ENCODE data around the gene SNAP47. TPM values are rescaled to one million over a fixed set of nuclear protein-coding genes. Genes with fewer than 3 reads are reported as not detected.

SNAP47 gene
- total RNA-seq, 1 donor: 51.4 TPM

DNA sequence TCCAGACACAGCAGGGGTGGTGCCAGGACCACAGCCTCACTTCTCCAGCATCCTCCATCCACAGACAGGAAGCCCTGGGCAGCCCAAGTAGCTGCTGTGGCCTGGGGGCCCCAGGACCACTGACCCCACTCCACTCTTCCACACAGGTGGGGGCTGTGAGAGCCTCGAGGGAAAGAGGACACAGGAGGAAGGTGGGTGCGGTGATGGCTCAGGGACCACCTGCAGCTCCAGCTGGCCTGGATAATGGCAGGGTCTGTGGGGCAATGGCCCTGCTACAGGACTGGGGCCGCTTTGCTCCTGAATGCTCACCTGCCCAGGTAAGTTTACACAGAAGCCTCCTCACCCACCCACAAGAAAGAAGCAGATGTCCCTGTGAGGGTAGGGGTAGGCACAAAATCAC, 61.9 kb downstream of the SNAP47 start:
- no peaks in the 10 kb centered on the region for H3K79me2 ChIP-seq (ENCODE audit: insufficient read depth, low read length)
- no peak overlapping the region for H2AFZ ChIP-seq (ENCODE audit: low read length)
- H3K36me3 ChIP-seq (ENCODE audit: insufficient read depth, low read length): no peaks in the 10 kb centered on the region
- no peak overlapping the region for H3K4me3 ChIP-seq (ENCODE audit: insufficient read depth, low read length)
- no peak overlapping the region for H3K4me2 ChIP-seq (ENCODE audit: insufficient read depth, low read length)
- no peak for DNase-seq (ENCODE audit: insufficient read length, low spot score, missing footprints)
- no peak overlapping the region for H3K27ac ChIP-seq (ENCODE audit: low read depth, low read length)
- peaks cover 16% of the 10 kb centered on the region for H3K4me1 ChIP-seq (ENCODE audit: insufficient read depth, low read length)
- H4K20me1 ChIP-seq (ENCODE audit: insufficient read depth, low read length): no peaks in the 10 kb centered on the region
- TF ChIP-seq, protein P1, sequence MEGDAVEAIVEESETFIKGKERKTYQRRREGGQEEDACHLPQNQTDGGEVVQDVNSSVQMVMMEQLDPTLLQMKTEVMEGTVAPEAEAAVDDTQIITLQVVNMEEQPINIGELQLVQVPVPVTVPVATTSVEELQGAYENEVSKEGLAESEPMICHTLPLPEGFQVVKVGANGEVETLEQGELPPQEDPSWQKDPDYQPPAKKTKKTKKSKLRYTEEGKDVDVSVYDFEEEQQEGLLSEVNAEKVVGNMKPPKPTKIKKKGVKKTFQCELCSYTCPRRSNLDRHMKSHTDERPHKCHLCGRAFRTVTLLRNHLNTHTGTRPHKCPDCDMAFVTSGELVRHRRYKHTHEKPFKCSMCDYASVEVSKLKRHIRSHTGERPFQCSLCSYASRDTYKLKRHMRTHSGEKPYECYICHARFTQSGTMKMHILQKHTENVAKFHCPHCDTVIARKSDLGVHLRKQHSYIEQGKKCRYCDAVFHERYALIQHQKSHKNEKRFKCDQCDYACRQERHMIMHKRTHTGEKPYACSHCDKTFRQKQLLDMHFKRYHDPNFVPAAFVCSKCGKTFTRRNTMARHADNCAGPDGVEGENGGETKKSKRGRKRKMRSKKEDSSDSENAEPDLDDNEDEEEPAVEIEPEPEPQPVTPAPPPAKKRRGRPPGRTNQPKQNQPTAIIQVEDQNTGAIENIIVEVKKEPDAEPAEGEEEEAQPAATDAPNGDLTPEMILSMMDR (IDR thresholded peaks at IDR 0.05; ENCODE audit: extremely low read depth, low read depth, low read length): no peak
- peaks cover 5% of the 10 kb centered on the region for H3K27me3 ChIP-seq (ENCODE audit: insufficient read depth, low read length)
- no peaks in the 10 kb centered on the region for H3K9me3 ChIP-seq (ENCODE audit: low read depth, low read length)

DNA sequence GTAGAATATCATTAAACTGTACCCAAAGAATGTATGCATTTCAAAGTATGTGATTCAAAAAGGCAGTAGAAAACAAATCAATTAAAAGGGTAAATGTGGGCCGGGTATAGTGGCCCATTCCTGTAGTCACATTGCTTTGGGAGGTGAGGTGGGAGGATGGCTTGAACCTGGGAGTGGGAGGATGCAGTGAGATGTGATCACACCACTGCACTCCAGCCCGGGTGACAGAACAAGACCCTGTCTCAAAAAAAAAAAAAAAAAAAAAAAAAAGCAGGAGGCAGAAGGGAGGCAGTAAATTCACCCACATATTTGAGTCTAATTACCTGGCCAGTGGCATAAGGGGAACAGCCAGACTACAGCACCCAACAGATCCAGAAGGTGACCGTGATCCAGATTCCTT, 62.4 kb downstream of the SNAP47 start:
- TF ChIP-seq, protein P1 (IDR thresholded peaks at IDR 0.05; ENCODE audit: extremely low read depth, low read depth, low read length): no peak
- Histone ChIP-seq H3K27me3 (ENCODE audit: insufficient read depth, low read length) (peaks cover 5% of the 10 kb centered on the region), H3K79me2 (ENCODE audit: insufficient read depth, low read length) (no peaks in the 10 kb centered on the region), H3K27ac (ENCODE audit: low read depth, low read length) (no peak overlapping the region), H3K4me2 (ENCODE audit: insufficient read depth, low read length) (no peak overlapping the region), H3K36me3 (ENCODE audit: insufficient read depth, low read length) (no peaks in the 10 kb centered on the region), H3K4me3 (ENCODE audit: insufficient read depth, low read length) (no peak overlapping the region), H3K9me3 (ENCODE audit: low read depth, low read length) (no peaks in the 10 kb centered on the region), H2AFZ (ENCODE audit: low read length) (no peak overlapping the region), H3K4me1 (ENCODE audit: insufficient read depth, low read length) (peaks cover 16% of the 10 kb centered on the region), H4K20me1 (ENCODE audit: insufficient read depth, low read length) (no peaks in the 10 kb centered on the region)
- DNase-seq (ENCODE audit: insufficient read length, low spot score, missing footprints): no peak

DNA sequence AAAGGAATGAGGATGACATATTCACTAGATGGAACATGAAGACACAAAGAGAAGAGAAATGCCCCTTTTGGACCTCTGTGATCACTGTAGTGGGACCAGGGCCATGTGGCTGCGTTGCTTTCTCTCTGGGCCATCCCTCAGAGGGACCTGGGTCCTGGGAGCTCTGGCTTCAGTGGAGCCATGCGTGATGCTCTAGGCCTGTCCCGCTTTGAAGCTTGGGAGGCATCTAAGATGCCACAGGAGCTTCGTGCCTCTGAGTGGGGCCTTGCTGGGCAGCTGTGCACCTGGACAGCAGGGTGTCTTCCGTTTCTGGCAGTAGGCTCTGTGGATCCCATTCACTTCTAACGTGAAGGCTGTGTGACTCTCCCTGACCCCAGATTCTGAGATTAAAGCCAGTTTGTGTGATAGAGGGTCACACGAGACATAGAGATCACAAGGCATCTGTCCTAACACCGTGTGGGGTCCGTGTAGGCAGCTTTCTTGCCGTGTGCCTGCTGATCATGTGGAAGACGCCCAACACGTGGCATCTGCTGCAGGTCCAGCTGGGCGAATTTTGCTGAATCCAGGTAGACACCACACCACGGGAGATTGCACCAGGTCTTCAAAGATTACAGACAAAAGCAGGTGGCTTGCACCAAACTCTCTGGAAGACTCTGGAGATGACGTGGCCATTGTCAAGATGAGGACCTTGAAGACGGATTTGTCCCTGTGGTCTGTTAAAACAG, 63.0 kb downstream of the SNAP47 start:
- Histone ChIP-seq H3K9me3 (ENCODE audit: low read depth, low read length) (no peaks in the 10 kb centered on the region), H3K27me3 (ENCODE audit: insufficient read depth, low read length) (peaks cover 5% of the 10 kb centered on the region), H3K79me2 (ENCODE audit: insufficient read depth, low read length) (no peaks in the 10 kb centered on the region), H4K20me1 (ENCODE audit: insufficient read depth, low read length) (no peaks in the 10 kb centered on the region), H2AFZ (ENCODE audit: low read length) (no peak overlapping the region), H3K27ac (ENCODE audit: low read depth, low read length) (no peak overlapping the region), H3K36me3 (ENCODE audit: insufficient read depth, low read length) (no peaks in the 10 kb centered on the region), H3K4me3 (ENCODE audit: insufficient read depth, low read length) (no peak overlapping the region), H3K4me2 (ENCODE audit: insufficient read depth, low read length) (no peak overlapping the region), H3K4me1 (ENCODE audit: insufficient read depth, low read length) (peaks cover 16% of the 10 kb centered on the region)
- TF ChIP-seq, protein P1 (IDR thresholded peaks at IDR 0.05; ENCODE audit: extremely low read depth, low read depth, low read length): no peak
- no peak for DNase-seq (ENCODE audit: insufficient read length, low spot score, missing footprints)

DNA sequence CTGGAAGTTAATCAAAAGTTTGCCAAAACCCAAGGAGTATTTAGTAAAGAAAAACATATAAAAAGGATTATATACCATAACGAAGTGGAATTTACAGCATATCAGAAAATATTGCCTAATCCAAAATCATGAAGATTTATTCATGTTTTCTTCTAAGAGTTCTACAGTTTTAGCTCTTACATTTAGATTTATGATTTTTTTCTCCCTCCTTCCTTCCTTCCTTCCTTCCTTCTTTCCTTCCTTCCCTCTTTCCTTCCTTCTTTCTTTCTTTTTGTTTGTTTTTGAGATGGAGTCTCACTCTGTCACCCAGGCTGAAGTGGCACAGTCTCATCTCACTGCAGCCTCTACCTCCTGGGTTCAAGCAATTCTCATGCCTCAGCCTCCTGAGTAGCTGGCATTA, 64.5 kb downstream of the SNAP47 start:
- TF ChIP-seq, protein P1 (IDR thresholded peaks at IDR 0.05; ENCODE audit: extremely low read depth, low read depth, low read length): no peak

More for the DNA sequence above, 64.5 kb downstream of the SNAP47 start:
- no peak overlapping the region for H3K4me2 ChIP-seq (ENCODE audit: insufficient read depth, low read length)
- H3K79me2 ChIP-seq (ENCODE audit: insufficient read depth, low read length): no peaks in the 10 kb centered on the region
- peaks cover 5% of the 10 kb centered on the region for H3K27me3 ChIP-seq (ENCODE audit: insufficient read depth, low read length)
- H2AFZ ChIP-seq (ENCODE audit: low read length): no peak overlapping the region
- no peak for DNase-seq (ENCODE audit: insufficient read length, low spot score, missing footprints)
- H3K4me1 ChIP-seq (ENCODE audit: insufficient read depth, low read length): peaks cover 2% of the 10 kb centered on the region
- H3K36me3 ChIP-seq (ENCODE audit: insufficient read depth, low read length): no peaks in the 10 kb centered on the region
- no peaks in the 10 kb centered on the region for H4K20me1 ChIP-seq (ENCODE audit: insufficient read depth, low read length)
- no peak overlapping the region for H3K27ac ChIP-seq (ENCODE audit: low read depth, low read length)
- no peak overlapping the region for H3K4me3 ChIP-seq (ENCODE audit: insufficient read depth, low read length)
- no peaks in the 10 kb centered on the region for H3K9me3 ChIP-seq (ENCODE audit: low read depth, low read length)

Data from osteoblast (primary cell).